HG03565 (cell line): Measurements from ENCODE around the gene DGKI.

Source experiments
- ATAC-seq: cut with Tn5 transposase; IDR thresholded peaks from one replicate; pipeline ENCODE4 v1.9.1; 2021; ENCODE audit warnings: mild to moderate bottlenecking, moderate library complexity; ENCODE audit not compliant: unreplicated experiment

DGKI gene

DNA sequence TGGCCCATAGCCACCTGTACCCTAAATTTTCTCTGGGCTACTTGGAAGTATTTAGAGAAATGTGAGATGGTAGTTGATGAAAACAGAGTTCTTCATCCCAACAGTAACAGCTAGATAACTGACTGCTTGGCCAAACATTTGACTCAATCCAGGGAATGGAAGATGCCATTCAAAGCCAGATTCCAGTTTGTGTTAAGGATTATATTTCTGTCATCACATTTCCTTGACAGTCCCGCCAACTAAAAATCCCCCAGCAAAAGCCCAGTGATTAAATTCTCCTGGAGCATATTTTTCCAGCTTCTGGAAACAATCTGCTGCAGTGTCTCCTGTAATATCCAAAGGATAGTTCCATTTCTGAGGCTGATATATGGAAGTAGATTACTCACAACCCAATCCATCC is 457.9 kb downstream of the DGKI start:
- no peak for ATAC-seq

DNA sequence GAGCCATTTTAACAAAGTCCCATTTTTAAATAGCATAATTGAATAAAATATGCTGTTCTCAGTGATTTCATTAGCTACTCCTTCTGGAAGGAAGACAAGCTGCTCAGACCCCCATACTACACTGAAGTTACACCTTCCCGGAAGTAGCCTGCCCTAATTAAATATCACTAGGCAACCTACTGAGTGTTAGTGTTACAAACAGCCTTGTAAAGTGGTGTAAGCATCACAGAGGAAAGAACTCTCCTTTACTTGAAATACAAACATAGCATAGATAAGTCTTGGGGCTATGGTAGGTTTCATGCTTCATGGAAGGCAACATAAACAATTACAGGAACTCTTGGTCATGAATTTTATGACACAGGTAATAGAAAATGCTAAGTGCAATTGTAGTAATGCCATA is 459.8 kb downstream of the DGKI start:
- no peak for ATAC-seq

GRCh38 chr7:137381045-137381444 is 465.7 kb downstream of the DGKI start:
- ATAC-seq = no peak

- ATAC-seq = no peak
Observed at GRCh38 chr7:137373507-137373906, 473.3 kb downstream of the DGKI start.

GRCh38 chr7:137371616-137372015 is 475.2 kb downstream of the DGKI start:
- no peak for ATAC-seq

DNA sequence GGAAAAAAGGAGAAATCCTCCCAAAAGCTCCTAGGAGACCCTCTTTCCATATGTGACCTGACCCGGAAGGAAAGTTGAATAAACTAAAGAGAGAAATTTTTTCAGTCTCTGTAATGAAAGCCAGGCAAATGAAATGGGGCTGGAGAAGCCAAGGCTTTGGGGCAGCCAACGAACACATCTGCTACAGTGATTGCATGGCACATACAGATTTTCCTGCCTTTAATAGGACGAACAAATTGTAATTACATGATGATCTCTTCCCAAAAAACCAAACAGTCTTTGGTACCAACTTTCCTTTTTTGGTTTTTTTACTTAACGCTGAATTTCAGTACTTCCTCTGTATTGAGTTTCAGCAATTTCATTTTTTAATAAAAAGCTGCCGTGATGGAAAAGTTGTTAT is 479.8 kb downstream of the DGKI start:
- no peak for ATAC-seq

GRCh38 chr7:137363683-137364082 is 483.1 kb downstream of the DGKI start:
- ATAC-seq = no peak

- no peak for ATAC-seq
Observed at GRCh38 chr7:137360087-137360679, 486.6 kb downstream of the DGKI start.

- no peak for ATAC-seq
Observed at GRCh38 chr7:137354961-137355360, 491.8 kb downstream of the DGKI start.

GRCh38 chr7:137354396-137354795 is 492.4 kb downstream of the DGKI start:
- ATAC-seq = no peak

DNA sequence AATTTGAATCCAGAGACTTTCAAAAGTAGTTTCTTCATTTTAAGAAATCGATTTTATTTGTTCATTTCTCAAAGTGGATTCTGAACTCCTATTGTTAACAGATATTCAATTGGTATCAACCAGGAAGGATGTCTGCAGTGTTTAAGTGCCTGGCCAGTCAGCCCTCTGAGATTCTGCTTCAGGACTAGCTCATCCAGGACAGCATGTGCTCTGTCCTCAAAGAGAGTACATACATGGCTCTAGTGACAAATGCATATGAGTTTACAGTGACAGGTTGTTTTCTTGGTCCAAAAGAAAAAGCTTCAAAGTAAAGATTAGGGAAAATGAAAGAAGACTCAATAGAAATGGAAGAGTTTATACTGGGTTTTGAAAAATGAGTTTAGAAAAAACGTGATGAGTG is 494.8 kb downstream of the DGKI start:
- ATAC-seq = no peak

DNA sequence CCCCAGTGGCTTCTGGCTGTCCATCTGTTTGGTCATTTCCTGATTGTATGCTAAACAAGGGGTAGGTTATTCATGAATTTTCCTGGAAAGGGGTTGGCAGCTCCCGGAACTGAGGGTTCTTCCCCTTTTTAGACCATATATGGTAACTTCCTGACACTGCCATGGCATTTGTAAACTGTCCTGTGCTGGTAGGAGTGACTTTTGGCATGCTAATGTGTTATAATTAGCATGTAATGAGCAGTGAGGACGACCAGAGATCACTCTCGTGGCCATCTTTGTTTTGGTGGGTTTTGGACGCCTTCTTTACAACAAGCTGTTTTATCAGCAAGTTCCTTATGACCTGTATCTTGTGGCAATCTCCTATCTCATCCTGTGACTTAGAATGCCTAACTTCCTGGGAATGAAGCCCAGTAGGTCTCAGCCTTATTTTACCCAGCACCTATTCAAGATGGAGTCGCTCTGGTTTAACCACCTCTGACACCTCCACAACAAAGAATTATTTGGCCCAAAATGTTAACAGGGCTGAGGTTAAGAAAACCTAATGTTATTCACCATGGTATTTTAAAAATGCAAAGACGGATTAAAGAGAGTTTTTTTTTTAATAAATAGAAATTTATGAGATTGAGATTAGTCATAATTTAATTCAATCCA is 500.9 kb downstream of the DGKI start:
- no peak for ATAC-seq

GRCh38 chr7:137343281-137343841 is 503.4 kb downstream of the DGKI start, which contains the start of gene PTN:
TSS of gene PTN (minus strand) at chr7:137343733. CDS start at chr7:137254973, 88,760 bp downstream.
- no peak for ATAC-seq

- ATAC-seq = no peak
Observed at GRCh38 chr7:137342828-137343261, 503.9 kb downstream of the DGKI start.

- no peak for ATAC-seq
Observed at GRCh38 chr7:137342265-137342664, 504.5 kb downstream of the DGKI start.

GRCh38 chr7:137337902-137338301 is 508.9 kb downstream of the DGKI start:
- ATAC-seq = no peak

DNA sequence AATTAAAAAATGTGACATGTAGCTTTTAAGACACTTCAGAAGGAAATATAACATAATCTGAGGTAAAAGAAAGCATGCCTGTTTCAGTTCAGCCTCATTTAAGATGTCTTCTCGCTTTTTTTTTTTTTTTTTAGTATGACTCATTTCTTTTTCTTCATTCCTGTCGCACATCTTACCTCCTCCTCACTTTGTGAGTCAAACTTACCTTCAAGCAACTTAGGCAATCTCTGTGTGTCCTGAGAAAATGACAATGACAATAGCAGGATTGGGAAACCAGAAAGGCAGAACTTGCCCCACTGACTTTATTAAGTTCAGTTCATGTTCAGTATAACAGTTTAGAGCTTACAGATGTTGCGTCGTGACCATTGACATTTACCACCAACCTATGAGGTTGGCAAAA is 511.0 kb downstream of the DGKI start:
- ATAC-seq = no peak

- no peak for ATAC-seq
Observed at GRCh38 chr7:137331378-137331777, 515.4 kb downstream of the DGKI start.
